GM12801 (cell line): ENCODE data around the gene KDM1B.

ENCODE experiments used
- CTCF ChIP-seq: IDR thresholded peaks from one replicate; pipeline ENCODE4 v1.5.1; 2011; ENCODE audit warnings: control low read depth; ENCODE audit not compliant: insufficient read length; ENCODE audit errors: extremely low read depth

Gene KDM1B

GRCh38 chr6:18183766-18184165, 28.5 kb downstream of the KDM1B start:
- TF ChIP-seq CTCF = no peak

GRCh38 chr6:18185624-18186023, 30.4 kb downstream of the KDM1B start:
- TF ChIP-seq CTCF = no peak

GRCh38 chr6:18186033-18186432, 30.8 kb downstream of the KDM1B start:
- no peak for TF ChIP-seq CTCF

DNA sequence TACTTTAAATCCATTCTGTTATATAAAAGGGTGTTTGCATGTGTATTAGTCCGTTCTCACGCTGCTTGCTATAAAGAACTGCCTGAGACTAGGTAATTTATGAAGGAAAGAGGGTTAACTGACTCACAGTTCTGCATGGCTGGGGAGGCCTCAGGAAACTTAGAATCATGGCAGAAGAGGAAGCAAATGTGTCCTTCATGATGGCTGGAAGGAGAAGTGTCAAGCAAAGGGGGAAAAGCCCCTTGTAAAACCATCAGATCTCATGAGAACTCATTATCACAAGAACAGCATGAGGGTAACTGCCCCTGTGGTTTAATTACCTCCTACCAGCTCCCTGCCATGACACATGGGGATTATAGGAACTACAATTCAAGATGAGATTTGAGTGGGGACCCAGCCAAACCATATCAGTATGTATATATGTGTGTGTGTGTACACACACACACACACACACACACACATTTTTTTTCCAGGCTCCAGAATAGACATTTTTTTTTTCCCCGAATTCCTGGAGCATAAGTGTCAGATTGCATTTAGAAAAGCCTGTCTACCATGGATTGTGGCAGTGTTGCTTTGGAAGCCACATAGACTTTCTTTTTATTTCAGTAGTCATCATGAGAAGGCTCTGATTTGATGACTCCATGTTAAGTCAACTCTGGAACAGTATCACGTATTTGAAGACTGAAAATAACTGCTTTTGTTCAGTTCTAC, 31.5 kb downstream of the KDM1B start:
- no peak for TF ChIP-seq CTCF

GRCh38 chr6:18187701-18188100, 32.5 kb downstream of the KDM1B start:
- TF ChIP-seq CTCF = no peak

DNA sequence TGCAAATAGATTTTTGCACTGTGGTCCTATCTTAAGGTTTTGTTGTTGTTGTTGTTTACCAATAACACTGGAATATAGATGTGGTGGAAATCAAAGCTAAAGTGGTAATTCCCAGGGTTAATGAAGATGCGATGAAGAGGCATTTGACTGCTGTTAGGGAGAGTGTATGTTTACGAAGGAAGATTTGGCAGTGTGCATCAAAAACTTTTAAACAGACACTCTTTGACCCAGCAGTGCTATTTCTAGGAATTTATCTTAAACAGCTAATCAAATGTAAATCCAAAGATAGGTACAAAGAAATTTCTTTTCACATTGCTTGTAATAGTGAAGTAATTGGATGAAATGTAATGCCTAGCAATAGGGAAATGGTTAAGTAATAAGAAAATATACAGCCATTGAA, 34.0 kb downstream of the KDM1B start:
- no peak for TF ChIP-seq CTCF

- no peak for TF ChIP-seq CTCF
These were observed 36.8 kb downstream of the KDM1B start for GRCh38 chr6:18192026-18192425.
